GM13976 (cell line): ENCODE measurements around the gene PGLYRP2.
"Not testable (repeated sequence)": the region's sequence is repeated elsewhere in the genome, so short reads cannot be mapped to it uniquely, and the experiment has no call there.

ENCODE experiments used
- DNase-seq: peaks from one replicate; pipeline ENCODE4 v3.0.0; 2012; ENCODE audit warnings: low spot score
- in situ Hi-C: fragments of 300-500 bp; cut with MboI; formaldehyde crosslinking; loops from one replicate; pipeline ENCODE4 v1.12.0; 2022; ENCODE audit warnings: low sequenced_read_pairs, mixed read lengths, inconsistent platforms; ENCODE audit not compliant: unreplicated experiment
- TF ChIP-seq, protein P1 (sequence below): IDR thresholded peaks from 2 replicates; pipeline ENCODE4 v1.5.1; 2012; ENCODE audit warnings: borderline replicate concordance, mild to moderate bottlenecking; ENCODE audit not compliant: insufficient read depth; ENCODE audit errors: extremely low read depth, missing control alignments, control extremely low read depth

PGLYRP2 gene

GRCh38 chr19:15517778-15518177, 38.5 kb upstream of the PGLYRP2 start:
- DNase-seq, result no peak
- TF ChIP-seq, protein P1, sequence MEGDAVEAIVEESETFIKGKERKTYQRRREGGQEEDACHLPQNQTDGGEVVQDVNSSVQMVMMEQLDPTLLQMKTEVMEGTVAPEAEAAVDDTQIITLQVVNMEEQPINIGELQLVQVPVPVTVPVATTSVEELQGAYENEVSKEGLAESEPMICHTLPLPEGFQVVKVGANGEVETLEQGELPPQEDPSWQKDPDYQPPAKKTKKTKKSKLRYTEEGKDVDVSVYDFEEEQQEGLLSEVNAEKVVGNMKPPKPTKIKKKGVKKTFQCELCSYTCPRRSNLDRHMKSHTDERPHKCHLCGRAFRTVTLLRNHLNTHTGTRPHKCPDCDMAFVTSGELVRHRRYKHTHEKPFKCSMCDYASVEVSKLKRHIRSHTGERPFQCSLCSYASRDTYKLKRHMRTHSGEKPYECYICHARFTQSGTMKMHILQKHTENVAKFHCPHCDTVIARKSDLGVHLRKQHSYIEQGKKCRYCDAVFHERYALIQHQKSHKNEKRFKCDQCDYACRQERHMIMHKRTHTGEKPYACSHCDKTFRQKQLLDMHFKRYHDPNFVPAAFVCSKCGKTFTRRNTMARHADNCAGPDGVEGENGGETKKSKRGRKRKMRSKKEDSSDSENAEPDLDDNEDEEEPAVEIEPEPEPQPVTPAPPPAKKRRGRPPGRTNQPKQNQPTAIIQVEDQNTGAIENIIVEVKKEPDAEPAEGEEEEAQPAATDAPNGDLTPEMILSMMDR, result no peak
- in situ Hi-C loops, result no loop called here

DNA sequence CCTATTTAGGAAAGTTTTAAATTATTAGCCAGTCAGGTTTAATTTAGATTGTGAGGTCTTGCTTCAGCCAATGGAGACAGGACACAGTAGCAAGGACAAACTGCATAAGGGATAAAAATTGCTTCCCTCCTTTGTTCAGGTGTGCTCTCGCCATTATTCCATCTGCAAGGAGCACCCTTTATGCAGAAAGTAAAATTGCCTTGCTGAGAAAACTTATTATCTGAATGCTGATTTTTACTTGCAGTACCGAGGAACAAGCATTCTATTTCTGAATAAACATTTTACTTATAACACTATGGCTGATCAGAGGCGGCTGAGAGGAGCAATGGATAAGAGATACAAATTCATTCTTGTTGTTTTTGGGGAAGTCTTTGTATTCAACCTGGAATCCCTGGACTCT, 37.1 kb upstream of the PGLYRP2 start:
- TF ChIP-seq, protein P1, result no peak
- no peak for DNase-seq
- in situ Hi-C loops, result no loop called here

GRCh38 chr19:15515227-15515625, 35.9 kb upstream of the PGLYRP2 start:
- in situ Hi-C loops, DNase-seq: not testable (repeated sequence)

DNA sequence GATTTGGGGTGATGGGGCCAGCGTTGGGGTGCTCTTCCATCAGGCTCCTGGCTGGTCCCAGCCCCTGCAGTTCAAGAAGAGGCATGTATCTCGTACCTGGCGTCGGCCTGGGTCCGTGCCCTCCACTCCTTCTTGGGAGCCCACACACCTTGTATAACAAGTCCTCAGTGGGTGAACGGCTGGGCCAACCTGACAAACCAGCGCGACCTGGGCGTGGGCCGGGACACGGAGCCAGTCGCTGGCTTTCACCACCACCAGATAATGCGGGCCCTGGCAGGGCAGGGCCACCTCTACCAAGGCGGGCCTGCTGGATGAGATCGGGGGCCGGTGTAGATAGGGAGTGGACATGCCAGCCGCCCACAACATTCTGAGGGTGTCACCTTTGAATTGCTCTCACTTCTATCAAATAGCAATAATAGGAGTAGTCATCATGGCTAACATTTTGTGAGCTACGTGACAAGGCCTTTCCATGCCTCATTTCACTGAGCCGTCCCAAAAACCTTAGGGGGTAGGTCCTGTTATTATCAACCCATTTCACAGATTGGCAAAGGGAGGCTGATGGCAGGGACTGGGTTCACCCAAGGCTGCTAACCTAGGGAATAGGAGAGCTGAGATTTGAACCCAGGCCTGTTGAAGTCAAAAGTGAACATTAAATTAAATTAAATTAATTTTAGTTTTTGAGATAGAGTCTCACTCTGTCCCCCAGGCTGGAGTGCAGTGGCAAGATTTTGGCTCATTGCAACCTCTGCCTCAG, 32.5 kb upstream of the PGLYRP2 start:
- in situ Hi-C loops, result no loop called here
- TF ChIP-seq, protein P1, result no peak
- no peak for DNase-seq

DNA sequence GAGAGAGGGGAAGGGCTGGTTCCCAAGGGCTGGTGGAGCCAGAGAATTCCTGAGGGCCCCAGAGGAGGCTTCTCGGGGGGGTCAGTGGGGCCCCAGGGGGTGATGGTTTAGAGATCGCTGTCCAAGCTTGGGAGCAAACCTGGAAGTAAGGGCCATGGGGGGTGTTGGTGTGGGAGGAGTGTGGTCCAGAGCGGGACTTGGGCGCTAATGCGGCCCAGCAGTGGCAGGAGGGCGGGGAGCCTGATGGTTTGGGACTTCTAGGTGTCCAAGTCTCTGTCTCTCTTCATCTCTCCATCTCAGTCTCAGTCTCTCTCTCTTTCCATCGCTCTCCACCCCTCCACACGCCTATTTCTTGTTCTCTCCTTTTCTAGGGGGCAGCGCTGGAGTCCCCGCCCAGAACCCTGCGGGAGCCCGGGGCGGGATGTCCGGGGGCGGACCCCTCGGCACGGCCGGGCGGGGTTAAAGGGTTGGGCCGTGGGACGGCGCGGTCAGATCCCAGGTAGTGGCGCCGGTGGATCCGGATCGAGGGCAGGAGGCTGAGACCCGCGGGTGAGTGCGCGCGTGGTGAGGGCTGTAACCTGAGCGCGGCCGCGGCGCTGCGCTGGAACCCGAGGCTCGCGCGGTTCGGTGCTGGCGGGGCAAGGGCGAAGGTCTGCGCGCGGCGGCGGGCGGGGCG, 28.9 kb upstream of the PGLYRP2 start, which contains the start of gene CYP4F22:
Gene CYP4F22, plus strand, starts transcription at position 491 of the 676 bp plus-strand sequence. CDS start 16,812 bp downstream, outside the sequence.
- TF ChIP-seq, protein P1, result no peak
- DNase-seq, result no peak
- in situ Hi-C loops, result no loop called here

- in situ Hi-C loops, result no loop called here
- no peak for DNase-seq
- TF ChIP-seq, protein P1, result no peak
These were observed 28.1 kb upstream of the PGLYRP2 start for GRCh38 chr19:15507068-15508034.

DNA sequence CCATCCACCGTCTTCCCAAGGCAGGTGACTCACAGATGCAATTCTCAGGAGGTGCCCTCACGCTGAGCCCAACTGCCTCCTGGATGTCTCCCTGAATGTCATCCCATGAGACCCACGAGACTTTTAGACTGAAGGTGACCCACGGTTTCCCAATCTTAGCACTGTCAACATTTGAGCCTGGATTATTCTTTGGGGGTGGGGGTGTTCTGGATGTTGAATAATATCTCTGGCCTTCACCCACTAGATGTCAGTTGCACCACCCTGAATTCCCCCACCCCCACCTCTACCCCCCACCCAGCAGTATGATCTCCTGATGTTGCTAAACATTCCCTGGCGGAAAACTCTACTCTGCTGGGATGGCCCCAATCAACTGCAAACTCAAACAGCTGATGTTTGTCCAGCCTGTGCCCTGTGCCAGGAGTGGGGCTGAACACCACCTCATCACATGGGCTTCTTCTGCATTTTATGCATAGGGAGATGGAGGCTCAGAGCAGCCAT, 26.8 kb upstream of the PGLYRP2 start:
- TF ChIP-seq, protein P1, result no peak
- in situ Hi-C loops, result no loop called here
- DNase-seq, result no peak
